ENCODE measurements around the gene TAS1R3. TPM values are rescaled to one million over a fixed set of nuclear protein-coding genes. Genes with fewer than 3 reads are reported as not detected.
"Not testable (repeated sequence)": the region's sequence is repeated elsewhere in the genome, so short reads cannot be mapped to it uniquely, and the experiment has no call there.

TAS1R3 gene
- total RNA-seq, 1 donor from 2014 or later: 0.50 TPM

GRCh38 chr1:1366699-1367066, 35.6 kb downstream of the TAS1R3 start:
- no peak for FAIRE-seq
- H2AFZ ChIP-seq (ENCODE audit: low read depth, low read length): no peak overlapping the region
- H3K4me3 ChIP-seq (ENCODE audit: insufficient read depth, low read depth, low read length): no peak overlapping the region
- no peak overlapping the region for H3K27ac ChIP-seq (ENCODE audit: low read depth, low read length)
- peaks cover 5% of the 10 kb centered on the region for H4K20me1 ChIP-seq (ENCODE audit: insufficient read depth, low read length)
- H3K27me3 ChIP-seq (ENCODE audit: insufficient read depth, low read length): no peaks in the 10 kb centered on the region
- H3K4me2 ChIP-seq (ENCODE audit: low read length): no peak overlapping the region
- Mint-ChIP-seq H3K36me3 (ENCODE audit: low read depth, unreplicated experiment) (peaks cover 4% of the 10 kb centered on the region), H3K4me1 (ENCODE audit: low read depth, unreplicated experiment) (peaks cover 4% of the 10 kb centered on the region), H3K4me3 (ENCODE audit: unreplicated experiment) (no peak overlapping the region), H3K27me3 (ENCODE audit: low read depth, unreplicated experiment) (no peaks in the 10 kb centered on the region), H3K9me3 (ENCODE audit: unreplicated experiment) (no peaks in the 10 kb centered on the region), H3K27ac (ENCODE audit: unreplicated experiment) (no peak overlapping the region)
- peaks cover 4% of the 10 kb centered on the region for H3K79me2 ChIP-seq (ENCODE audit: insufficient read depth, low read length)
- peaks cover 9% of the 10 kb centered on the region for H3K4me1 ChIP-seq (ENCODE audit: insufficient read depth, low read length)
- H3K9me3 ChIP-seq (ENCODE audit: insufficient read depth, low read depth, low read length): peaks cover 8% of the 10 kb centered on the region
- TF ChIP-seq CTCF (IDR thresholded peaks at IDR 0.05; ENCODE audit: insufficient read depth, low read depth, low read length) (no peak), EZH2 (IDR thresholded peaks at IDR 0.05; ENCODE audit: insufficient read depth, low read length) (no peak)
- peak; percentile 14 for DNase-seq (ENCODE audit: low read depth)
- no peaks in the 10 kb centered on the region for H3K36me3 ChIP-seq (ENCODE audit: insufficient read depth, low read length)
- no peak overlapping the region for H3K9ac ChIP-seq (ENCODE audit: low read length)

- H3K9ac ChIP-seq (ENCODE audit: low read length): no peak overlapping the region
- H3K4me1 Mint-ChIP-seq (ENCODE audit: low read depth, unreplicated experiment): peaks cover 2% of the 10 kb centered on the region
- H3K9me3 ChIP-seq (ENCODE audit: insufficient read depth, low read depth, low read length): peaks cover 8% of the 10 kb centered on the region
- peaks cover 11% of the 10 kb centered on the region for H4K20me1 ChIP-seq (ENCODE audit: insufficient read depth, low read length)
- TF ChIP-seq EZH2 (IDR thresholded peaks at IDR 0.05; ENCODE audit: insufficient read depth, low read length) (no peak), CTCF (IDR thresholded peaks at IDR 0.05; ENCODE audit: insufficient read depth, low read depth, low read length) (no peak)
- H3K27me3 Mint-ChIP-seq (ENCODE audit: low read depth, unreplicated experiment): no peaks in the 10 kb centered on the region
- H3K9me3 Mint-ChIP-seq (ENCODE audit: unreplicated experiment): no peaks in the 10 kb centered on the region
- peaks cover 10% of the 10 kb centered on the region for H3K79me2 ChIP-seq (ENCODE audit: insufficient read depth, low read length)
- H3K4me1 ChIP-seq (ENCODE audit: insufficient read depth, low read length): peaks cover 6% of the 10 kb centered on the region
- no peak overlapping the region for H3K27ac ChIP-seq (ENCODE audit: low read depth, low read length)
- peaks cover 1% of the 10 kb centered on the region for H3K36me3 Mint-ChIP-seq (ENCODE audit: low read depth, unreplicated experiment)
- no peak overlapping the region for H3K4me3 Mint-ChIP-seq (ENCODE audit: unreplicated experiment)
- no peak overlapping the region for H3K4me2 ChIP-seq (ENCODE audit: low read length)
- no peak overlapping the region for H3K27ac Mint-ChIP-seq (ENCODE audit: unreplicated experiment)
- H2AFZ ChIP-seq (ENCODE audit: low read depth, low read length): no peak overlapping the region
- H3K27me3 ChIP-seq (ENCODE audit: insufficient read depth, low read length): no peaks in the 10 kb centered on the region
- DNase-seq (ENCODE audit: low read depth) (peak; percentile 17), FAIRE-seq (no peak)
- H3K4me3 ChIP-seq (ENCODE audit: insufficient read depth, low read depth, low read length): no peak overlapping the region
- no peaks in the 10 kb centered on the region for H3K36me3 ChIP-seq (ENCODE audit: insufficient read depth, low read length)
Observed at GRCh38 chr1:1367315-1367714, 36.2 kb downstream of the TAS1R3 start.

- H3K9me3 Mint-ChIP-seq (ENCODE audit: unreplicated experiment); H3K9ac ChIP-seq (ENCODE audit: low read length); FAIRE-seq; H3K4me1 Mint-ChIP-seq (ENCODE audit: low read depth, unreplicated experiment); H3K4me3 Mint-ChIP-seq (ENCODE audit: unreplicated experiment); H3K4me2 ChIP-seq (ENCODE audit: low read length); H3K27ac Mint-ChIP-seq (ENCODE audit: unreplicated experiment); H3K4me3 ChIP-seq (ENCODE audit: insufficient read depth, low read depth, low read length); H3K27ac ChIP-seq (ENCODE audit: low read depth, low read length); H3K27me3 Mint-ChIP-seq (ENCODE audit: low read depth, unreplicated experiment); H3K36me3 ChIP-seq (ENCODE audit: insufficient read depth, low read length); H3K27me3 ChIP-seq (ENCODE audit: insufficient read depth, low read length); H2AFZ ChIP-seq (ENCODE audit: low read depth, low read length); H3K9me3 ChIP-seq (ENCODE audit: insufficient read depth, low read depth, low read length); H3K36me3 Mint-ChIP-seq (ENCODE audit: low read depth, unreplicated experiment); DNase-seq (ENCODE audit: low read depth): not testable (repeated sequence)
- Histone ChIP-seq H4K20me1 (ENCODE audit: insufficient read depth, low read length) (peaks cover 26% of the 10 kb centered on the region), H3K4me1 (ENCODE audit: insufficient read depth, low read length) (peaks cover 14% of the 10 kb centered on the region), H3K79me2 (ENCODE audit: insufficient read depth, low read length) (peaks cover 34% of the 10 kb centered on the region)
Observed at GRCh38 chr1:1370094-1370493, 39.0 kb downstream of the TAS1R3 start.

Measured in astrocyte (in vitro differentiated cells and primary cell).